ENCODE data around the gene EVA1C.
A peak's percentile ranks its signal among the peaks of the same experiment; 100 is the strongest.
"Not testable (repeated sequence)": the region's sequence is repeated elsewhere in the genome, so short reads cannot be mapped to it uniquely, and the experiment has no call there.

EVA1C gene

GRCh38 chr21:32447224-32447623 lies 34.7 kb downstream of the EVA1C start:
- ChIA-PET CTCF (no interaction called here), POLR2A (ENCODE audit: low non-redundant PET) (interaction anchor here (0.7 kb wide), 1 partner anchor 91 kb away, joined by 3 read pairs; no protein-coding TSS in a partner anchor)
- DNase-seq (ENCODE audit: low spot score), result no peak
- no peak for TF ChIP-seq CTCF (conservative IDR thresholded peaks at IDR 0.05; ENCODE audit: low read depth)
- H3K27ac ChIP-seq, result peak overlapping the region; percentile 59

GRCh38 chr21:32448803-32449594 lies 36.5 kb downstream of the EVA1C start:
- no peak for DNase-seq (ENCODE audit: low spot score)
- ChIA-PET POLR2A (ENCODE audit: low non-redundant PET) (no interaction called here), CTCF (interaction anchor here (0.6 kb wide), 1 partner anchor 409 kb away, joined by 3 read pairs; no protein-coding TSS in a partner anchor)
- H3K27ac ChIP-seq, result 0 out of 2 replicates have a peak overlapping the region, but pooled peaks have one; percentile 5
- no peak for TF ChIP-seq CTCF (conservative IDR thresholded peaks at IDR 0.05; ENCODE audit: low read depth)

- POLR2A ChIA-PET (ENCODE audit: low non-redundant PET); CTCF ChIA-PET; DNase-seq (ENCODE audit: low spot score): not testable (repeated sequence)
- H3K27ac ChIP-seq, result peak overlapping the region; percentile 82
Measured at GRCh38 chr21:32450881-32451701, 38.6 kb downstream of the EVA1C start.

GRCh38 chr21:32452191-32452590 lies 39.7 kb downstream of the EVA1C start:
- DNase-seq (ENCODE audit: low spot score); CTCF ChIA-PET; POLR2A ChIA-PET (ENCODE audit: low non-redundant PET): not testable (repeated sequence)
- peak overlapping the region; percentile 82 for H3K27ac ChIP-seq

GRCh38 chr21:32452641-32453040 lies 40.1 kb downstream of the EVA1C start:
- DNase-seq (ENCODE audit: low spot score), result no peak
- no peak for TF ChIP-seq CTCF (conservative IDR thresholded peaks at IDR 0.05; ENCODE audit: low read depth)
- POLR2A ChIA-PET (ENCODE audit: low non-redundant PET), result no interaction called here
- CTCF ChIA-PET, result no interaction called here
- H3K27ac ChIP-seq, result peak overlapping the region; percentile 8; the same call in 1 of the 2 replicates

- DNase-seq (ENCODE audit: low spot score), result no peak
- POLR2A ChIA-PET (ENCODE audit: low non-redundant PET), result no interaction called here
- CTCF ChIA-PET, result interaction anchor here (0.6 kb wide), 1 partner anchor 114 kb away, joined by 4 read pairs; no protein-coding TSS in a partner anchor
- no peak for TF ChIP-seq CTCF (conservative IDR thresholded peaks at IDR 0.05; ENCODE audit: low read depth)
- peak overlapping the region; percentile 65 for H3K27ac ChIP-seq
Measured at GRCh38 chr21:32455548-32455947, 43.0 kb downstream of the EVA1C start.

GRCh38 chr21:32456497-32456918 lies 44.0 kb downstream of the EVA1C start:
- DNase-seq (ENCODE audit: low spot score), result no peak
- TF ChIP-seq CTCF (conservative IDR thresholded peaks at IDR 0.05; ENCODE audit: low read depth), result no peak
- POLR2A ChIA-PET (ENCODE audit: low non-redundant PET), result no interaction called here
- CTCF ChIA-PET, result interaction anchor here (0.8 kb wide), 1 partner anchor 160 kb away, joined by 3 read pairs; no protein-coding TSS in a partner anchor
- H3K27ac ChIP-seq, result peak overlapping the region; percentile 65

Data from RWPE1 (cell line).